ENCODE data around the gene INKA2. TPM values are rescaled to one million over a fixed set of nuclear protein-coding genes. Genes with fewer than 3 reads are reported as not detected.

The INKA2 gene
- total RNA-seq, 1 donor from 2014 or later, result 16.6 TPM

GRCh38 chr1:111733183-111733991 is 5.8 kb downstream of the INKA2 start:
- peak; percentile 62 for DNase-seq (ENCODE audit: low spot score)

- DNase-seq (ENCODE audit: low spot score), result no peak
These were observed 6.5 kb downstream of the INKA2 start for GRCh38 chr1:111732718-111733117.

GRCh38 chr1:111731956-111732355 is 7.2 kb downstream of the INKA2 start:
- no peak for DNase-seq (ENCODE audit: low spot score)

GRCh38 chr1:111730706-111731105 is 8.5 kb downstream of the INKA2 start:
- no peak for DNase-seq (ENCODE audit: low spot score)

- no peak for DNase-seq (ENCODE audit: low spot score)
These were observed 9.1 kb downstream of the INKA2 start for GRCh38 chr1:111729946-111730681.

- no peak for DNase-seq (ENCODE audit: low spot score)
These were observed 9.8 kb downstream of the INKA2 start for GRCh38 chr1:111729271-111729921.

- no peak for DNase-seq (ENCODE audit: low spot score)
These were observed 12.1 kb downstream of the INKA2 start for GRCh38 chr1:111727056-111727455.

- DNase-seq (ENCODE audit: low spot score), result peak; percentile 46
These were observed 14.0 kb downstream of the INKA2 start for GRCh38 chr1:111725192-111725591.

- DNase-seq (ENCODE audit: low spot score), result no peak
These were observed 15.3 kb downstream of the INKA2 start for GRCh38 chr1:111723871-111724270.

GRCh38 chr1:111723091-111723806 is 15.9 kb downstream of the INKA2 start:
- no peak for DNase-seq (ENCODE audit: low spot score)

- no peak for DNase-seq (ENCODE audit: low spot score)
These were observed 18.0 kb downstream of the INKA2 start for GRCh38 chr1:111720977-111721786.

- no peak for DNase-seq (ENCODE audit: low spot score)
These were observed 18.8 kb downstream of the INKA2 start for GRCh38 chr1:111720274-111720976.

GRCh38 chr1:111719674-111720132 is 19.5 kb downstream of the INKA2 start:
- DNase-seq (ENCODE audit: low spot score), result peak; percentile 25

- no peak for DNase-seq (ENCODE audit: low spot score)
These were observed 20.1 kb downstream of the INKA2 start for GRCh38 chr1:111719135-111719534.

- no peak for DNase-seq (ENCODE audit: low spot score)
These were observed 21.7 kb downstream of the INKA2 start for GRCh38 chr1:111717450-111717849.

- peak; percentile 64 for DNase-seq (ENCODE audit: low spot score)
These were observed 22.9 kb downstream of the INKA2 start for GRCh38 chr1:111716333-111716732.

GRCh38 chr1:111709986-111710385 is 29.2 kb downstream of the INKA2 start:
- no peak for DNase-seq (ENCODE audit: low spot score)

- DNase-seq (ENCODE audit: low spot score), result no peak
These were observed 31.3 kb downstream of the INKA2 start for GRCh38 chr1:111707906-111708305.

GRCh38 chr1:111706921-111707320 is 32.3 kb downstream of the INKA2 start:
- DNase-seq (ENCODE audit: low spot score), result no peak

GRCh38 chr1:111705841-111706240 is 33.4 kb downstream of the INKA2 start:
- no peak for DNase-seq (ENCODE audit: low spot score)

Measured in umbilical cord (tissue), 2 donors.